Fibroblast of villous mesenchyme (primary cell): ENCODE measurements around the gene ZNF625. TPM values are rescaled to one million over a fixed set of nuclear protein-coding genes. Genes with fewer than 3 reads are reported as not detected.
A peak's percentile ranks its signal among the peaks of the same experiment; 100 is the strongest.

Experiments used
- DNase-seq: peaks from one replicate; pipeline ENCODE4 v3.0.0-alpha.2; 2010; ENCODE audit warnings: low read depth
- H3K4me3 ChIP-seq: 2 replicates; pipeline ENCODE4 v1.5.1; 2011; ENCODE audit warnings: low read depth, mild to moderate bottlenecking, low read length
- CTCF ChIP-seq: IDR thresholded peaks from 2 replicates; pipeline ENCODE4 v1.5.1; 2012; ENCODE audit warnings: low read depth, mild to moderate bottlenecking, low read length; ENCODE audit not compliant: insufficient read depth
- total RNA-seq: library from RNA; depleted of rRNA; stranded (reverse); fragments of >200 nt; gene quantifications from 2 replicates; pipeline ENCODE4 v1.2.3, GENCODE V29; 2012

The ZNF625 gene
- total RNA-seq, 1 donor: 14.7 TPM

- TF ChIP-seq CTCF: no peak
- no peak for DNase-seq
- H3K4me3 ChIP-seq: no peak overlapping the region
Measured at GRCh38 chr19:12187625-12188024, 31.1 kb upstream of the ZNF625 start.

- no peak for TF ChIP-seq CTCF
- DNase-seq: no peak
- no peak overlapping the region for H3K4me3 ChIP-seq
Measured at GRCh38 chr19:12180377-12180776, 23.8 kb upstream of the ZNF625 start.

GRCh38 chr19:12166626-12167025 is 10.1 kb upstream of the ZNF625 start:
- no peak for DNase-seq
- no peak overlapping the region for H3K4me3 ChIP-seq
- no peak for TF ChIP-seq CTCF

GRCh38 chr19:12163826-12164225 is 7.3 kb upstream of the ZNF625 start:
- H3K4me3 ChIP-seq: peak overlapping the region; percentile 92
- peak; percentile 27 for DNase-seq
- TF ChIP-seq CTCF: no peak

GRCh38 chr19:12162882-12163806 is 6.6 kb upstream of the ZNF625 start, which contains the start of gene ZNF136:
Gene ZNF136 (plus strand): TSS chr19:12163096. CDS start chr19:12163204, 108 bp downstream.
- peak; percentile 96 for DNase-seq
- peak within 1 kb of the TSS; percentile 92 for H3K4me3 ChIP-seq
- TF ChIP-seq CTCF: no peak

- TF ChIP-seq CTCF: no peak
- no peak for DNase-seq
- peak overlapping the region; percentile 92 for H3K4me3 ChIP-seq
Measured at GRCh38 chr19:12162513-12162881, 6.0 kb upstream of the ZNF625 start.
